Fibroblast of skin of back (primary cell): Measurements from ENCODE around the gene RBM18.

Source experiments
- DNase-seq: peaks from one replicate; pipeline ENCODE4 v3.0.0-alpha.2; 2013

RBM18 gene

GRCh38 chr9:122258886-122259415 is 5.7 kb downstream of the RBM18 start:
- DNase-seq, result no peak

- DNase-seq, result no peak
Observed at GRCh38 chr9:122256206-122256605, 8.4 kb downstream of the RBM18 start.

DNA sequence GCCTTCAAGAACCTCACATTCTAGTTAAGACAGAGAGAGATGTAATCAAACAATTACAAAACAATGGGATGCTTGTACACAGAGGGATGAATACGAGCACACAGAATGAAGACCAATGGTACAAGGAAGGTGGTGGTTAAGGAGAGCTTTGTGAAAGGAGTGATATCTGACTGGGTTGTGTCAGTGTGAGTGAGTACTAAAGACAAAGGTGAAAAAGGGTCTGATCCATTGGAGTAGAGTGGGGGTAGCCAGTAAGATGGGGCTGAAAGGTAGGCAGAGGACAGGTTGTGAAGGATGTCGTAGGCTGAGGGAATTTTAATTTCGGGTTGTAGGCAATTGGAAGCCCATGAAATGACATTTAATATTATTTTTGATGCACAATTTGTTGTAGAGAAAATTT is 9.9 kb downstream of the RBM18 start:
- DNase-seq, result no peak

- DNase-seq, result no peak
Observed at GRCh38 chr9:122252796-122253195, 11.8 kb downstream of the RBM18 start.

GRCh38 chr9:122251351-122251750 is 13.3 kb downstream of the RBM18 start:
- no peak for DNase-seq

- no peak for DNase-seq
Observed at GRCh38 chr9:122248448-122248865, 16.2 kb downstream of the RBM18 start.

- DNase-seq, result no peak
Observed at GRCh38 chr9:122246666-122247065, 18.0 kb downstream of the RBM18 start.

- DNase-seq, result no peak
Observed at GRCh38 chr9:122244349-122244748, 20.3 kb downstream of the RBM18 start.

DNA sequence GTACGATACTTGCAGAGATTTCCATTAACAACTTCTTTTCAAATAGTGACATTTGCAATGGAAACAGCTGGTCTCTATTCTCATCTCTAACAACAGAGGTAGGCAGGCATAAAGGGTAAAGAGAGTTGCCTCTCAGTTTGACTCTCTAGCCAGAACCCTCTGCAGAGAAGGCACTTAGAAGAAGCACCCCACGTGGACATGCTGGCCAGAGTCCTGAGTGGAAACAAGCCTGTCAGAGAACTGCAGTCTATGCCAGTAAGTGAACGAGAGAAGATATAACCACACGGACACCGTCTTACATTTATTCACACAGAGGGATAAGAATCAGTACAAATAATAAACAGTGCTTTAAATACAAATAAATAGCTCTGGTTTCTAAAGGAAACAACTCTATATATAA is 24.9 kb downstream of the RBM18 start:
- no peak for DNase-seq

DNA sequence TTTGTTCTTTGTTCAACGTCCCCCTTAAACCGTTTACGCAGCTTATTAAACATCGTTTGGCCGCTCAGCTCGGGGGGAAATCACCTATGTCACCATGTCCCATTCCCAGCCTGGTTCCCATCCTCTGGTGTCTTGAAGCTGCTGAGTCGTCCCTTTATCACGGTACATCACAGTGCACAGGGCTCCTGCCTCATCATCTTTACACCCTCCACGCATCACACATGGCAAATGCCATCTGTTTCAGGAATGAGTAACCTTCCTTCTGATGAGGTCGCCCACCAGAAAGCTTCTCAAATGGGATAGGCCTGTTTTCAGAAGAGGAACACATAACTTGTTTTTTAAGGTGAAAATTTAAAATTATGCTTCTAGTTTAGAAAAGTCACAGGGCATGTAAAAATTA is 28.0 kb downstream of the RBM18 start:
- DNase-seq, result no peak

DNA sequence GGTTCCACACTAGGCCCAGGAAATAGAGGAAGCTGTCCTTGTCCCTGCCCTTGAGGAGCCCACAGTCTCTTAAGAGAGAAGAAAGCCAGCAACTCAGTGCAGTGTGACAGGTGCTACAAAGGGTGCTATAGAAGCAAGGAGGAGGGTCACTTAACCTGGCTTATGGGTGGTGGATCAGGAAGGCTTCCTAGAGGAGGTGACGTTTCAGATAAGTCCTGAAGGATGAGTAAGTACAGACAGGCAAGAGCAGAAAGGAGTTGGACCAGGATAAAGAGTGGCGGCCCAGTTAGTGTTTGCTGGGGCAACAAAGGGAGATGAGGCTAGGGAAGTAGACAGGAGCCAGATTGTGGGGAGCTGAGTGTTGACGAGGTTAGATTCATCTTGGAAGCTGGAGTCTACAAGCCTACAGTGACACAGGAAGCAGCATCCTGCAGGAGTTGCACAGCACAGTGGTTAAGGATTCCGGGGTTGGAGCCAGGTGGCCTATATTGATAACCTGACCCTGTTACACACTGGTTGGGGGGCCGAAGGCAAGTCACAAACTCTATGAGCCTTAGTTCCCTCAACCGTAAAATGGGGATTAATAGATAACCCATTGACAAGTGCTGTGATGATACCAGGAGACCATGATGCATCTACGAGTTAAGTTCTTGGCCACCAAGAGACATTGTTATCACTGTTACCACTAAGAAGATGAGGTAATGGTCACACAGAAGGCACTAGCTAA is 30.5 kb downstream of the RBM18 start:
- DNase-seq, result no peak

GRCh38 chr9:122232796-122233306 is 31.8 kb downstream of the RBM18 start:
- no peak for DNase-seq

DNA sequence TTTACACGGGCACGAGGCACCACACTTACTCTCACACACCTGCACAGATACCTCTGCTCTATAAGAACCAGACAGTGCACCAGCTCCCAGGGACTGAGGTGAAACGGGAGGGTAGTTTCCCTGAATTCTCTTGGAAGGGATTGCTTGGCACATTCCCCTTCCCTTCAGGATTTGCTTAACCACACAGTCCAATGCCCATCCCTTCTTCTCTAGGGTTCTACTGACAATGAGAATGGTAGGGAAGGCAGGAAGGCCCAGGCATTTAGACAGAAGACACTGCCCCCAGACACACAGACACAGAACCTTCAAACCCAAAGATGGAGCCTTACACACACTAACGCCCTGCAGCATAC is 35.2 kb downstream of the RBM18 start:
- no peak for DNase-seq

DNA sequence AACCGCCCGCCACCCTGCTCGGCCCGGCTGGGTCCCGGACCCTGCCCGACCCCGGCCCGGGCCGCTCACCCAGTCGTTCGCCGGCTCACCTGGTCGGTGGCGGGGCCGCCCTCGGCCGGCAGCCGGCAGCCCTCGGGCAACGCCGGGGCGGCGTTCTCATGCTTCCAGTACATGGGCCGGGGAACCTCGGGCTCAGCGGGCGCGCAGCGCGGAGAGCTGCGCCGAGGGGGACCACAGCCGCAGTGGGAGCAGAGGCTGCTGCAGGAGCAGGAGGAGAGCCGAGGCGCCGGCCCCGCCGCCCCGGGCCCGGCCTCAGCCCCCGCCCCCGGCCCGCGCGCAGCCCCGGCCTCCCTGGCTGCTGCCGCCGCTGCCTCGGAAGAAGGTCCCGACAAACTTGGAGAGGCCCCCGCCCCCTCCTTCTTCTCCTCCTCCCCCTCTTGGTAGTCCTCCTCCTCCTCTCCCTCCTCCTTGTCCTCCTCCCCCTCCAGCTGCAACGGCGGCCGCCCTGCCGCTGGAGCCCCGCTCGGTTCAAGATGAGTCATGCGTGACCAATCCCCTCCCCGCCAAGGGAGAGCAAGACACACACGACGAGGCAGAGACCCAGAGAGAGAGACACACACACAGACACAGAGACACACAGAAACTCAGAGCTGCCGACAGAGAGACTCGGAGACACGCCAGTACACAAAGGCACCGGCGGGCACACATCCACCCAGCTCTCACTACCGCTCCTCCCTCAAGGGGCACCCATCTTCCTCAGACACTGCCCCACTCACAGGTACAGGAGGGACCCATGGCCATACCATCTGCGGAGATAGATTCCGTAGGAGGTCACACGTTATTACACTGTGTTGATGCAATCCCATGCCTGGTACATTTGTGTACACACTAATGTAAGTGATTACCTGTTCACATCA is 35.8 kb downstream of the RBM18 start, which contains the start of gene LHX6:
TSS of gene LHX6 (minus strand) at position 390 of the 917 bp plus-strand sequence. CDS start at position 173, 217 bp downstream.
- peak; percentile 65 for DNase-seq

GRCh38 chr9:122228191-122228567 is 36.5 kb downstream of the RBM18 start:
- DNase-seq, result no peak

DNA sequence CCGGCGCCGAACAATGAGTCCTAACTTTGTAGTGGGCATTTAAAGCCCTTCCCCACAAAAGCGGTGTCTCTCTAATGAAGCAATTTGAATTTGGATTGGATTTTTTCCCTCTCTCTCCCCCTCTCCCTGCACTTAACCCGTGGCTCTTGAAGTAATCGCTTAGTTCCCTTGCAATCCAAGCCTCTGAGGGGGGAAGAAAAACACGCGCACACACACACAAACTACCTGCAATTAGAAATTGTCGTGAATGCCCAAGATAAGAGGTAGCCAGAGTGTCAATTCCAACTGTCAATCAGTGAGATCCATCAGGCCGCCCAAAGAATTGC is 37.1 kb downstream of the RBM18 start:
- DNase-seq, result no peak

GRCh38 chr9:122226758-122227574 is 37.7 kb downstream of the RBM18 start:
- no peak for DNase-seq

DNA sequence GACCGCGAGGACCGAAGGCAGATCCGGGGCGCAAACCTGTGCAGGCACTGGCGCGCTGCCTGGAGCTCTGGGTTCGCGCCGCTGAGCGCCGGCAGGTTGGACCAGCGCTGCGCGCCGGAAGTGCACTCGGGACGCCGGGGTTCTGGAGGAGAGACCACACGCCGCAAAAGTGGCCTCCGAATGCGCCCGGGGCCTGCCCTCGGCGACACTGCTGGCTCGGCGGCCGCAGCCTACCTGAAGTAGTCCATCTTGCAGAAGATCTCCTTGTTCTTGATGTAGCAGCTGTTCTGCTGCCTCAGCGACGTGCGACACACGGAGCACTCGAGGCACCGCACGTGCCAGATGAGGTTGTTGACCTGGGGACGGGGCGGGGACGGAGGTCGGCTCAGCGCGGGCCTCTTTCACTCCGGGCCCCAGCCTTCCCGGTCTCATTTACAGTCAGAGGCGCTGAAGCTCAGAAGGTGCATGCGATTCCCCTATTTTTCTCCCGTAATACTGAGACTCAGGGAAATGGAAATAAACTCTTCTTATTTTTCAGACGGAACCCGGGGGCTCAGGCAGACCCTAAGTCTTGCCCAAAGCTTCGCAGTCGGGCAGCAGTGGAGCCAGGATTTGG is 38.4 kb downstream of the RBM18 start:
- no peak for DNase-seq

- no peak for DNase-seq
Observed at GRCh38 chr9:122225312-122226141, 39.1 kb downstream of the RBM18 start.

- DNase-seq, result no peak
Observed at GRCh38 chr9:122223435-122223834, 41.2 kb downstream of the RBM18 start.

- DNase-seq, result no peak
Observed at GRCh38 chr9:122222791-122223190, 41.8 kb downstream of the RBM18 start.
